Osteocyte (in vitro differentiated cells): Measurements from ENCODE around the gene ZNF778. TPM values are rescaled to one million over a fixed set of nuclear protein-coding genes. Genes with fewer than 3 reads are reported as not detected.
"Not testable (repeated sequence)": the region's sequence is repeated elsewhere in the genome, so short reads cannot be mapped to it uniquely, and the experiment has no call there.

ENCODE experiments used
- DNase-seq: peaks from one replicate; pipeline ENCODE4 v3.0.0; 2021; ENCODE audit warnings: mixed read lengths; ENCODE audit not compliant: unreplicated experiment; ENCODE audit errors: extremely low spot score
- H3K27ac Mint-ChIP-seq: one replicate; pipeline ENCODE4 v1.8.0; 2021; ENCODE audit warnings: mild to moderate bottlenecking, mixed read lengths; ENCODE audit not compliant: unreplicated experiment
- H3K27me3 Mint-ChIP-seq: one replicate; pipeline ENCODE4 v1.8.0; 2021; ENCODE audit warnings: mixed read lengths; ENCODE audit not compliant: unreplicated experiment
- H3K36me3 Mint-ChIP-seq: one replicate; pipeline ENCODE4 v1.8.0; 2021; ENCODE audit warnings: mixed read lengths; ENCODE audit not compliant: unreplicated experiment
- H3K4me1 Mint-ChIP-seq: one replicate; pipeline ENCODE4 v1.8.0; 2021; ENCODE audit warnings: mixed read lengths; ENCODE audit not compliant: unreplicated experiment
- H3K4me3 Mint-ChIP-seq: one replicate; pipeline ENCODE4 v1.8.0; 2021; ENCODE audit warnings: mild to moderate bottlenecking, moderate library complexity, mixed read lengths; ENCODE audit not compliant: unreplicated experiment
- H3K9me3 Mint-ChIP-seq: one replicate; pipeline ENCODE4 v1.8.0; 2021; ENCODE audit warnings: mixed read lengths; ENCODE audit not compliant: unreplicated experiment
- total RNA-seq: library from RNA; stranded (reverse); gene quantifications from 2 replicates; pipeline ENCODE4 v1.2.1, GENCODE V29; 2021
- TF ChIP-seq, protein P1 (sequence below): fragments of 200-600 bp; sonication (generic); IDR thresholded peaks from 2 replicates; pipeline ENCODE4 v1.5.0; 2021; ENCODE audit warnings: antibody characterized with exemption, mild to moderate bottlenecking, moderate library complexity

The ZNF778 gene
- total RNA-seq, 1 donor from 2014 or later, result 10.5 TPM

DNA sequence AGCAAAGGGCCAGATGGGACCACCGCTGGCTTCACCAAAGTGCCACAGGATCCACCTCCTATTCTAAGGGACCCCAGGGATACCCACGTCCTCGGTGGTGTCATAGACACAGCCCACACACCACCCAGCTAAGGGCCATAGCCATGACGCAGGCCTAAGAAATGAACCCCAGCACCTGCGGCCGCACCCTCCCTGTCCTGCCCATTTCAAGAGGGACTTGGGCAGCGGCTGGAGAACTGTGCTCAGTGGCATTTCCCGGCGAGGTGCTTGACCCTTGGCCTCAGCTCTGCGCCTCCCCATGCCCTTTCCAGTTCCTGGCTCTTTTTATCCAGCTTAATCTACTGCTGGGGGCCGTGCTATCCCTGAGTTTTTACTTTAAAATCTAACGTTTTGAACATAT is 27.3 kb downstream of the ZNF778 start:
- H3K4me3 Mint-ChIP-seq, result no peak overlapping the region
- no peaks in the 10 kb centered on the region for H3K9me3 Mint-ChIP-seq
- no peak for DNase-seq
- H3K4me1 Mint-ChIP-seq, result peaks cover 14% of the 10 kb centered on the region
- H3K27me3 Mint-ChIP-seq, result no peaks in the 10 kb centered on the region
- no peak overlapping the region for H3K27ac Mint-ChIP-seq
- H3K36me3 Mint-ChIP-seq, result no peaks in the 10 kb centered on the region
- TF ChIP-seq, protein P1, sequence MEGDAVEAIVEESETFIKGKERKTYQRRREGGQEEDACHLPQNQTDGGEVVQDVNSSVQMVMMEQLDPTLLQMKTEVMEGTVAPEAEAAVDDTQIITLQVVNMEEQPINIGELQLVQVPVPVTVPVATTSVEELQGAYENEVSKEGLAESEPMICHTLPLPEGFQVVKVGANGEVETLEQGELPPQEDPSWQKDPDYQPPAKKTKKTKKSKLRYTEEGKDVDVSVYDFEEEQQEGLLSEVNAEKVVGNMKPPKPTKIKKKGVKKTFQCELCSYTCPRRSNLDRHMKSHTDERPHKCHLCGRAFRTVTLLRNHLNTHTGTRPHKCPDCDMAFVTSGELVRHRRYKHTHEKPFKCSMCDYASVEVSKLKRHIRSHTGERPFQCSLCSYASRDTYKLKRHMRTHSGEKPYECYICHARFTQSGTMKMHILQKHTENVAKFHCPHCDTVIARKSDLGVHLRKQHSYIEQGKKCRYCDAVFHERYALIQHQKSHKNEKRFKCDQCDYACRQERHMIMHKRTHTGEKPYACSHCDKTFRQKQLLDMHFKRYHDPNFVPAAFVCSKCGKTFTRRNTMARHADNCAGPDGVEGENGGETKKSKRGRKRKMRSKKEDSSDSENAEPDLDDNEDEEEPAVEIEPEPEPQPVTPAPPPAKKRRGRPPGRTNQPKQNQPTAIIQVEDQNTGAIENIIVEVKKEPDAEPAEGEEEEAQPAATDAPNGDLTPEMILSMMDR, result no peak

DNA sequence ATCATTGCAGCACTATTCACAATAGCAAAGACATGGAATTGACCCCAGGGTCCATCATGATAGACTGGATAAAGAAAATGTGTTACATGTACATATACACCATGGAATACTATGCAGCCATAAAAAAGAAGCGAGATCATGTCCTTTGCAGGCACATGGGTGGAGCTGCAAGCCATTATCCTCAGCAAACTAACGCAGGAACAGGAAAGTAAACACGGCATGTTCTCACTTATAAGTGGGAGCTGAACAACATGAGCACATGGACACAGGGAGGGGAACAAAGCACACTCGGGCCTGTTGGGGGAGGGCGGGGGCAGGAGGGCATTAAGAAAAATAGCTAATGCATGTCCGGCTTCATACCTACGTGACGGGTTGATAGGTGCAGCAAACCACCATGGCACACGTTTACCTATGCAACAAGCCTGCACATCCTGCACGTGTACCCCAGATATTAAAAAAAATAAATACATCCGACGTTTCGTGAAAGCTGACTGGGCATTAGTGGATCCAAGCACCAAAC is 28.9 kb downstream of the ZNF778 start:
- Mint-ChIP-seq H3K4me3 (peak overlapping the region; percentile 75), H3K4me1 (peaks cover 9% of the 10 kb centered on the region), H3K36me3 (no peaks in the 10 kb centered on the region), H3K27ac (no peak overlapping the region), H3K9me3 (peaks cover 3% of the 10 kb centered on the region), H3K27me3 (no peaks in the 10 kb centered on the region)
- DNase-seq, result no peak
- TF ChIP-seq, protein P1, result no peak

DNA sequence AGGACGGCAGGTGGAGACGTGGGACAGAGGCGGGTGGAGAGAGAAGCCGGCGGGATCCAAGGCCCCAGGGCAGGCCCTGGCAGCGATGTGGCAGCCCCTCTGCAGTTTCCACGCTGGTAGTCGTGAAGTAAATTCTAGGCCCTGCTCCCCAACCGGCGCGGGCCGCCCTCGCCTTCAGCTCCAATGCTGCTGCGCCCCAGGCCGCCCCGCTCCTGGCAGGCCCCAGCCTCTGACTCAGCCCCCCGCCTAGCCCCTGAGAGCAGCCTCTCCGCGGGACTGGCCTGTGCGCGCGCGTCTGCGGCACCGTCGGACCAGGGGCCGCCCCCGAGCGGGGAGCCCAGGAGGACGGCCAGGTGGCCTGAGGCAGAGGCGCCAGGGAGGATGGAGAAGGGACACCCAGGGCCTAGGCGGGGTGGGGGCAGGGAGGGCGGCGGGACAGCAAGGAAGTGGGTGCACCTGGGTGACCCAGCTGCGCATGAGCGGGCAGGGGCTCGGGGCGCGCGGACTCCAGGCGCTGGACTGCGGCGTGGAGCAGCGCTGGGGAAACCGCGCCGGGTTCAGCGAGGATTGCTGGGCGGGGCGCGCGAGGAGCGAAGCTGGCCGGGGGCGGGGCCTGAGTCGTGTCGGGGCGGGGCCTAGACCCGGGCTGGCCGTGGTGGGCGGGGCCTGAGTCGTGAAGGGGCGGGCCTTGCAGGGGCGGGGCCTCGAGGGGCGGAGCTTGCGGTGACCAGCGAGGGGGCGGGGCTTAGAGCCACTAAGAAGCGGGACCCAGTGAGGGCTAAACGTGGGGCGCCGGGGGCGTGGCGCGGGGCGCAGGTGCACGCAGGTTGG is 29.6 kb downstream of the ZNF778 start:
- TF ChIP-seq, protein P1, result peak; percentile 16
- H3K27ac Mint-ChIP-seq, result no peak overlapping the region
- peaks cover 3% of the 10 kb centered on the region for H3K9me3 Mint-ChIP-seq
- no peaks in the 10 kb centered on the region for H3K36me3 Mint-ChIP-seq
- no peaks in the 10 kb centered on the region for H3K27me3 Mint-ChIP-seq
- peak; percentile 99 for DNase-seq
- peak overlapping the region; percentile 75 for H3K4me3 Mint-ChIP-seq
- peaks cover 5% of the 10 kb centered on the region for H3K4me1 Mint-ChIP-seq

DNA sequence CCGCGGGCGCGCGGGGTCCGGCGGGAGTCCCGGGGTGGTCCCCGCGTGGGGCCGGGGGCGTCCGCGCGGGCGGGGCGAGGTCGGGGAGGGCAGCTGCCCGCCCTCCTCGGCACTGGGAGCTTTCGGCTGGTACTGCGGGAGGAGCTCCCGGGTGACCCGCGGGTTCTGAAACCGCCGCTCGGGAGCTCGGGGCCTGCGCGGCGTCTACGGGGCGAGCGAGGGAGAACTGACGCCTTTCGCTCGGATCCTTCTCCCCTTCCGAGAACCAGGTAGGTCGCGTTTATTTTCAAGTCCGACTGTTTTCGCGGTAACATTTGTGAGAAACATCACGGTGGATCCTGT is 30.2 kb downstream of the ZNF778 start:
- H3K4me3 Mint-ChIP-seq, result peak overlapping the region; percentile 70
- H3K27me3 Mint-ChIP-seq, H3K36me3 Mint-ChIP-seq, H3K9me3 Mint-ChIP-seq, DNase-seq, H3K4me1 Mint-ChIP-seq, H3K27ac Mint-ChIP-seq: not testable (repeated sequence)

DNA sequence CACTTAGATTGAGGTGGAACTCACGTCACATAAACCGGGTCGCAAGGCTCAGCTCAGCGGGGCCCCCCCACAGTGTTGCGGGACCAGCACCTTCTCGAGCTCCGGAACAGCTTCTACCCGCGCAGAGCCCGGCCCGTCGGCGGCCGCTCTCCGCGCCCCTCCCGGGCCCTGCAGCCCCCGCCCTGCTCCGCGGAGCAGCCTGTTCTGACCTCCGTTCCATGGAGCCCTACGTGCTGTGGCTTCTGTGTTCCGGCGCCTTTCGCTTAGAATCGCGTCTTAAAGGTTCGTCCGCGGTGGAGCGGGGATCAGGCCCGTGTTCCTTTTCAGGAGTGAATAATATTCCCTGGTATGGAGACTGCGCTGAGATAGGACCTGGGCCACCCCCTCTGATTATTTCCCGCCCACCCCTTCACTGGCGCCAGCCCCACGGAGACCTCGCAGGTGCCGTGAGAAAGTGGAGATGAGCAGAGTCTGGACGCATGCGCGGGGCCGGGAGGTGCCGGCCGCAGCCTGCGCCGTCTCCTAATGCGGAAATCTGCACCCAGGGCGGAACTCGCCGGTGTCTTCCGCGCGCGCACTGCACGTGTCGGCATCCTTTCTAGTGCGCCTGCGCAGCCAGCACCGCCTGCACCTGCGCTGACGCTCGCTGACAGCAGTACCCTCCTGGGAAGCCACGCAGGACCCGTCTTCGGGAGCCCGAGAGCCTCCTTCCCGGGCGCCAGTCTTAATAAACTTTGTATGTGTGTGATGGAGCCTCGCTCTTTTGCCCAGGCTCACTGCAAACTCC is 30.9 kb downstream of the ZNF778 start:
- H3K4me1 Mint-ChIP-seq, result peaks cover 5% of the 10 kb centered on the region
- H3K4me3 Mint-ChIP-seq, result peak overlapping the region; percentile 70
- DNase-seq, result no peak
- H3K27ac Mint-ChIP-seq, result no peak overlapping the region
- TF ChIP-seq, protein P1, result no peak
- no peaks in the 10 kb centered on the region for H3K36me3 Mint-ChIP-seq
- H3K27me3 Mint-ChIP-seq, result no peaks in the 10 kb centered on the region
- H3K9me3 Mint-ChIP-seq, result peaks cover 3% of the 10 kb centered on the region
